GM21367 (cell line): Measurements from ENCODE around the gene MRTFB.
"Not testable (repeated sequence)": the region's sequence is repeated elsewhere in the genome, so short reads cannot be mapped to it uniquely, and the experiment has no call there.

Source experiments
- ATAC-seq: cut with Tn5 transposase; IDR thresholded peaks from one replicate; pipeline ENCODE4 v1.9.1; 2021; ENCODE audit not compliant: unreplicated experiment

The MRTFB gene

GRCh38 chr16:14181371-14182050 is 110.4 kb downstream of the MRTFB start:
- no peak for ATAC-seq

DNA sequence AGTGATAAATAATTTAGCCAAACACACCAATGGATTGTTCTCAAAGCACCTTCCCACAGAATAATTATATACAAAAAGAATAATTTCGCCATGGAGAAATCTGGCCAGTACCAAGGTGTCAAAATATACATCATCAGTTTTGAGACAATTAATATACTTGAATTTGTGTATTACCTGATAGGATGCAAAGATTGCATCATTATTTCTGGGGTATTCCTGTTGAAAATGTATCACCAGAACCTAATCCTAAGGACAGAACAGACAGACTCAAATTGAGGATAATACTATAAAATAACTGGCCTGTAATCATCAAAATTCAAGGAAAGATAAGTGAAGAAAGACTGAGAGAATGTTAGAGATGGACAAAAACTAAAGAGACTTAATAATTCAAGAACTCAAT is 111.9 kb downstream of the MRTFB start:
- ATAC-seq, result no peak

DNA sequence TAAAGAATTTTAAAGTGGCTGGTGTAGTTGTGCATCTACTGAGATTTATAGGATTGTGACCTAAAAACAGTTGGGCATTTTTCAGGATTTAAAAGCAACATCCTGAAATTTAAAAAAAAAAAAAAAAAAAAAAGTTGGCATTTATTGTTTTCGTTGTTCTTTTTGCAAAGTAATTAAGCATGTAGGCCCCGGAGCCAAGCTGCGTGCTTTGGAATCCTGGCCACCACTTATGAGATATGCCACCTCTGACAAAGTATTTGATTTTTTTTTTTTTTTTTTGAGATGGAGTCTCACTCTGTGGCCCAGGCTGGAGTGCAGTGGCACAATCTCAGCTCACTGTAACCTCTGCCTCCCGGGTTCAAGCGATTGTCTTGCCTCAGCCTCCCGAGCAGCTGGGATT is 112.8 kb downstream of the MRTFB start:
- not testable (repeated sequence) for ATAC-seq

DNA sequence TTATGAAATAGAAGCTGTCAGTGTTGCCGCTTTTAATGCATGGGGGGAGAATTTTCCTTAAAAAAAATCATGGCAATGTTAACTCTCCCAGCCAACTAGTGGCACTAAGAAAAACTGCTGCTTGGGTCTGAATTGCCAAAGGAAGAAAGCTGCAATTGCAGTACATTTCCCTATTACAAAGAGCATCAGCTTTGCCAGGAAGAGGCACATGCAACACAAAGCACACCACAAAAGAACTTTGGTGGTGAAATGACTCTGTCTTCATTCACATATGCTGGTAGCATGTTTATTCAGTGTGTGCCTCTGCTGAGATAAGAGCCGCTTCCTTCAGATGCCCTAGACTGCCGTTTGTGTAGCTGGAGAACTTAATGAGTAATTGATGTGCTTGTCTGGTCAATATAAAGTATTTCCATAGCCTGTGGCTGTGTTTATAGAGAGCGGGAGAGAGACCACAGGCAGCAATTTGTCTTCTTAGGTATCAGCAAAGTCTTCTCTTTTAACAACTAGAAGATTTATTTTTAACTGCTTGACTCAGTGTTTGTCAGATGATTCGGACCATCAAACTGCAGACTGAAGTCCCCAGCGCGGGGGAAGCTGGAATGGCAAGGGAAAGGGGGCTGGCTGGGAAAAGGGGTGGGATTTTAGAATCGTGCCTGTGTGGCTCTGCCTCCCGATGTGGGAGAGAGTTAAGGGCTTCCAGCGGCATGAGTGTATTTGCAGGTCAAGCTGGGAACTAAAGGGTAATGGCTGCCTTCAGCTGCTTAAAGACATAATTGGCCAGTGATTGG is 115.1 kb downstream of the MRTFB start:
- no peak for ATAC-seq

- ATAC-seq, result no peak
Observed at GRCh38 chr16:14186795-14187221, 115.7 kb downstream of the MRTFB start.

GRCh38 chr16:14187517-14188338 is 116.6 kb downstream of the MRTFB start:
- ATAC-seq, result no peak

DNA sequence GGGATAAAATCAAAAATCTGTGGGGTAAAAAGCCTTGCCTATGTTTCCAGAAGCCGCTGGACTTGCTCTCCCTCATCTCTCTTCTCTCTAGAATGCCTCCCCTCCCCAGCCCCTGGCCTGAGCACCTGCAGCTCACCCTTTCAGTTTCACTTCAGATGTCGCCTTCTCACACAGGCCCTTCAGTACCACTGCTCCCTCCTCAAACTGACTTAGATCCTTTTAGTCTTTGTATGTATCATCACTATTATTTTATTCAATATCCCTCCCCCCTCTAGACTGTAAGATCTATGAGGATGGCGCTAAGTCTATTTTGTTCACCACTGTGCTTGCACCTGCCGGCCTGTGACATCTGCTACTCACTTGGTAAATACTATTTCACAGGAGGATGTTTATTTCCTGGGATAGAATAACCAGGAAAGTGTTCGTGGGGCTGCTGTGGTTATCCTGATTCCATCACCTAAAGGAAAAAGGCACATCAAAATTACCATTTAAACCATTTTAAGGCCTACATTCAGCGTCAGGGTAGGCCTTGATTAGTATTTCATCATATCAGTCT is 122.3 kb downstream of the MRTFB start:
- no peak for ATAC-seq

DNA sequence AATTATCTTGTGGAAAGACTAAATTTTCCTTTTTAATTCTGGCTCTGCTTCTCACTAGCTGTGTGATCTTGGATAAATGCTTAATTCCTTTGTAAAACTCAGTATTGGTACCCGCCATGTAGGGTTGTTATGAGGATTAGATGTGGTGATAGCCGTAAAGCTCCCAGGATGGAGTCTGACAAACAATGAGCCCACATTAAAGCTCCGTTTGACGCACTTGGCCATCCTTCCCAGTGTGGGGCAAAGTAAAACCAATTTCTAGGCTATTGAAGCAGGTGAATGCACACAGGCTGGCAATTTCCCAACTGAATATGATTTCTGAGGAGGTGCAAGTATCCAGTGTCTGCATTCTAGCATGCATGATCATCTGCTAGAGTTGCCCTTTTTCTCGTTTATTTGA is 123.6 kb downstream of the MRTFB start:
- no peak for ATAC-seq

GRCh38 chr16:14196011-14196410 is 124.9 kb downstream of the MRTFB start:
- no peak for ATAC-seq

GRCh38 chr16:14196539-14196938 is 125.4 kb downstream of the MRTFB start:
- ATAC-seq, result no peak

- no peak for ATAC-seq
Observed at GRCh38 chr16:14198012-14198411, 126.9 kb downstream of the MRTFB start.

- no peak for ATAC-seq
Observed at GRCh38 chr16:14198572-14198971, 127.5 kb downstream of the MRTFB start.

DNA sequence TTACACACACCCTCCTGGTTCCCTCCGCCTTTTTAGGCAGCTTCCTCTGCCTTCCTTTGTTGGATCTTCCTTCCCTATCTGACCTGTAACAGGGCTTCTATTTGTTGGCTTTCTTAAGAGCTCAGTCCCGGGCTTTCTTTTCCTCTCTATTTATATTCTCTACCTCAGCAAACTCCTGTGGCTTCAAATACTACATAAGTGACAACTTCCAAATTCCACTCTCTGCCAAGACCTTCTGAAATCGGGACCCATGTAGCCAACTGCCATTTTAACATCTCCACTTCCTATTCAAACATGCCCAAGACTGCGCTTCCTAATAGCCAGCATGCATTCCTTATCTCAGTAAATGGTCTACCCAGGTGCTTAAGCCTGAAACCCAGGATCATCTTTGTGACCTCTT is 128.1 kb downstream of the MRTFB start:
- no peak for ATAC-seq

GRCh38 chr16:14199624-14200023 is 128.5 kb downstream of the MRTFB start:
- no peak for ATAC-seq

- ATAC-seq, result no peak
Observed at GRCh38 chr16:14202095-14202494, 131.0 kb downstream of the MRTFB start.

DNA sequence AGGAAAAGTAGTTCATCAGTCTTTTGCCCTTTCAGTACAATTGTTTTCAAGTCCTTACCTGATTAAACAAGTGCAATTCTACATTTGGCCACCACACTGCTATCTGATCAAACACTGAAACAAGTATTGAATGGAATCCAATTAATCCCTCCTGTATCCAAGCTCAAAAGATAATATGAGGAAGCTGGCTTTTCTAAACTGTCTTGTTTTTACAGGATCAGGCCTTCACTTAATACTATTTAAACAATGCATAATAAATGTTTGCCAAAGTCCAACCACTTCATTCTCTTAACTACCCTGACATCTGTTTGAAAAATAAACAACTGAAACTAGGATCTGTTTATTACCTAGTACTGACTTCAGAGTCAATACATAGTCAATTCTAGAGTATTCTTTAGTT is 131.6 kb downstream of the MRTFB start:
- ATAC-seq, result no peak

- ATAC-seq, result no peak
Observed at GRCh38 chr16:14203166-14203565, 132.0 kb downstream of the MRTFB start.

GRCh38 chr16:14205666-14206065 is 134.5 kb downstream of the MRTFB start:
- ATAC-seq, result no peak

DNA sequence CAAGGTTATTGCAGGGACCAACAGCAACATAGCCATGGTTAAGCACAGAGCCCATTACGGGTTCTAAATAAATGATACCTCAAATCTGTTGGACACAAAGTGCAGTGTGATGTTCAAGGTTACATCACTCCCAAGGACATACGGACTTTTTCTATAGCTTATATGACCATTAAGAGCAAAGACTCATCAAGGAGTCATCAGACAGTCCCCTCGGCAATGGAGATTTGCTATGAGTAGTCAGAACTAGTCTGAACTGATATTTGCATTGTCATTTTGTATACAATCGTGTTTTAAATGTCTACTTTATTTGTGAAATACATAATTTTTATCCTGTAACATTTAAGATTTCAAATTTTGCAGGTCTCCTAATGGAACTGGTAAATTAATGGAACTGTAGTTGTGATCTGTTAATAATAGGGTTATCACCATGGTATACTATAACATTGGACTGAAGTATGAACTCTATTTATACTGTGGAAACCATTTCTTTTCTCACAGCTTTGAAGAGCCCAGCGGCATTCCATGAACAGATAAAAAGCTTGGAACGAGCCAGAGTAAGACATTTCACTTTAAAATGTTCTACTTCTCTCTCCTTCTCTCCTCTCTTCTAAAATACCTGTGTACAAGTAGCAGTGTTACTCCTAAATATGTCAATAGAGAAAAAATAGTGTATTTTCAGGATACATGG is 140.9 kb downstream of the MRTFB start:
- no peak for ATAC-seq

DNA sequence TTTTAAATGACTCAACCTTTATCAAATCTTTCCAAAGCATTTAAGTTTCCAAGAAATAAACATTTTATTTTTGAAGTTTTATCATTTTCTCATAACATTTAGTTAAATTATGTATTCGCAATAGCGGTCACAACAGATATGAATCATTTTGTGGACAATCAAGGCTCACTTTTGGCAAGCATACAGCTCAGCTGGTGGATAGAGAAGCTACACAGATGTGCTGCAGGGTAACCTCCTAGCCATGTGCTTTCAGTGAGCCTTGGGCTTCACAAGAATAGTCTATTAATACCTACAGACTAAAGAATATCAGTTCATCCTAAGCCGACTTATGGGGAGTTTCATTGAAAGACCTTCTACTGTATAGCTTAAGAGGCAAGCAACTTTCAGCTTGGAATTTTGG is 144.8 kb downstream of the MRTFB start:
- no peak for ATAC-seq

DNA sequence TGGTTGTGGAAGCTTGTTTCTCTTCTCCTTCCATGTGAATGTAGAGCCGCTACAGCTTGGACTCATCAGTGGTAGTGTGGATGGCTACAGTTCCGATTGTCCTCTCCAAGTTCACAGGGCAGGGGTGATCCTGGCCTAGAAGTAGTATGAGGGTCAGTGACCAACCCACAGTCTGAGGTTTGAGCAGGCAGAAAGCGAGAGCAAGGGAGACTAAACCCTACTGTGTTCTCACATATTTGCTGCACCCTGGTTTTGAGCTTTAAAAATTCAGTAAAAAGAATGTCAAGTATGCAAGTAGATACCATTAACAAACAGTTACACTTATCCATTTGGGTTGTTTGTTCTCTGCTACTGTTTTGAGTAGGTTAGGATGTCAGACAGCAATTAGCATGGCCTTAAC is 148.9 kb downstream of the MRTFB start:
- no peak for ATAC-seq
